ENCODE results near the gene PPP1R3E.

Gene PPP1R3E

GRCh38 chr14:23302290-23303225, at the start of gene PPP1R3E:
Gene PPP1R3E (minus strand): TSS chr14:23302859. CDS start chr14:23302576, 283 bp downstream.
- Histone ChIP-seq H3K9me3 (ENCODE audit: control insufficient read depth, low read length) (no peaks in the 10 kb centered on the region), H3K27me3 (ENCODE audit: control insufficient read depth, insufficient read depth, low read length) (no peaks in the 10 kb centered on the region), H3K9ac (ENCODE audit: low read length) (peak within 1 kb of the TSS; percentile 83), H3K4me1 (ENCODE audit: control insufficient read depth, insufficient read depth, low read length) (peaks cover 37% of the 10 kb centered on the region), H3K36me3 (ENCODE audit: control insufficient read depth, insufficient read depth, low read length) (no peaks in the 10 kb centered on the region), H3K4me3 (ENCODE audit: low read length) (peak within 1 kb of the TSS; percentile 56)

GRCh38 chr14:23351681-23352505, 49.2 kb upstream of the PPP1R3E start:
- no peaks in the 10 kb centered on the region for H3K36me3 ChIP-seq (ENCODE audit: control insufficient read depth, insufficient read depth, low read length)
- no peaks in the 10 kb centered on the region for H3K9me3 ChIP-seq (ENCODE audit: control insufficient read depth, low read length)
- peak overlapping the region; percentile 44 for H3K9ac ChIP-seq (ENCODE audit: low read length)
- no peak overlapping the region for H3K4me3 ChIP-seq (ENCODE audit: low read length)
- peaks cover 9% of the 10 kb centered on the region for H3K4me1 ChIP-seq (ENCODE audit: control insufficient read depth, insufficient read depth, low read length)
- peaks cover 35% of the 10 kb centered on the region for H3K27me3 ChIP-seq (ENCODE audit: control insufficient read depth, insufficient read depth, low read length)

DNA sequence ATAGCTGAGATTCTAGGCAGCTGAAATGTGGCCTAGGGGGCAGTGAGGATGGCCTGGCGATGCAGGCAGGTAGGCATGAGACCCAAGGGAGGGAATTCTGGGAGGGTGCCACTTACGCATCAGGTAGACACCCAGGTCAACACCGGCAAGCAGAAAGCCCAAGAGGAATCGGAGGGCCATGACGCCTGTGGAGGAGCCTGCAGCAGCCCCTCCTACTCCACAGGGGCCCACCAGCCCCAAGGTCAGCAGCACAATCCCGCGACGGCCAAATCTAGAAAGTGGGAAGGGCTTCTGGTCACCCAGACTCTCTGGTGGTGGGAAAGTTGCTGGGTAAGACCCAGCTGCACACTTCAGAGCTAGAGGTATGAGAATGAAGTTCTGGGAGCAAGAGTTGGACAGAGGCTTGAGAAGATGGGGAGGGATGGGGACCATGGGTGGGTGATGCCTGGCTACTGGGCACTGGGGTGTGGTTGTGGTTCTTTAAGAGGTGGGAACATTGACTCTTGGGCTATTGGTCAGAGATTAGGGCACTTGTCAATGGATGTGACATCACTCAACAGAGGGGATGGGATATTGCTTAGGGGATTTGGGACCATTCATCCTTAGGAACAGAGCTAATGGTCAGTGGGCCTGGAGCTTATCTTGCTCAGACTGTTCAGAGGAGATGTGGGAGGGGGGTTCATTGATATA, 46.6 kb upstream of the PPP1R3E start:
- Histone ChIP-seq H3K36me3 (ENCODE audit: control insufficient read depth, insufficient read depth, low read length) (no peaks in the 10 kb centered on the region), H3K9ac (ENCODE audit: low read length) (no peak overlapping the region), H3K27me3 (ENCODE audit: control insufficient read depth, insufficient read depth, low read length) (peaks cover 30% of the 10 kb centered on the region), H3K9me3 (ENCODE audit: control insufficient read depth, low read length) (no peaks in the 10 kb centered on the region), H3K4me1 (ENCODE audit: control insufficient read depth, insufficient read depth, low read length) (peaks cover 9% of the 10 kb centered on the region), H3K4me3 (ENCODE audit: low read length) (no peak overlapping the region)

DNA sequence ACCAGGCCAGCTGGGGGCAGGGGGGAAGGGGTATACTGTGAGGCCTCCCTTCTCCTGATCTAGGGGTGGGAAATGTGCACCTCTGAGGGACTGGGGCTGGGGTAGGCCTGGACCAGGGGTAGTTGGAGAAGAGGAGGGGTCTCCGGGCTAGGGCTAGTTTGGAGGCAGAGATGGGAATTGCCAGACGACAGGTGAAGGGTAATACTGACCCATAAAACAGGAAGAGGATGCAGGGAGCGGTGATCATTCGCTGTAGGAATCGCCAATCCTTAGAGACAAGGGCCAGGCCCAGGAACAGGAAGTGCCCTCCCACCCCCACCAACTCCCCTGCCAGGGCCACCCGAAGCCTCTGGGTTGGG, 45.6 kb upstream of the PPP1R3E start:
- H3K4me3 ChIP-seq (ENCODE audit: low read length): no peak overlapping the region
- H3K36me3 ChIP-seq (ENCODE audit: control insufficient read depth, insufficient read depth, low read length): no peaks in the 10 kb centered on the region
- H3K4me1 ChIP-seq (ENCODE audit: control insufficient read depth, insufficient read depth, low read length): peaks cover 9% of the 10 kb centered on the region
- peaks cover 28% of the 10 kb centered on the region for H3K27me3 ChIP-seq (ENCODE audit: control insufficient read depth, insufficient read depth, low read length)
- no peaks in the 10 kb centered on the region for H3K9me3 ChIP-seq (ENCODE audit: control insufficient read depth, low read length)
- no peak overlapping the region for H3K9ac ChIP-seq (ENCODE audit: low read length)

DNA sequence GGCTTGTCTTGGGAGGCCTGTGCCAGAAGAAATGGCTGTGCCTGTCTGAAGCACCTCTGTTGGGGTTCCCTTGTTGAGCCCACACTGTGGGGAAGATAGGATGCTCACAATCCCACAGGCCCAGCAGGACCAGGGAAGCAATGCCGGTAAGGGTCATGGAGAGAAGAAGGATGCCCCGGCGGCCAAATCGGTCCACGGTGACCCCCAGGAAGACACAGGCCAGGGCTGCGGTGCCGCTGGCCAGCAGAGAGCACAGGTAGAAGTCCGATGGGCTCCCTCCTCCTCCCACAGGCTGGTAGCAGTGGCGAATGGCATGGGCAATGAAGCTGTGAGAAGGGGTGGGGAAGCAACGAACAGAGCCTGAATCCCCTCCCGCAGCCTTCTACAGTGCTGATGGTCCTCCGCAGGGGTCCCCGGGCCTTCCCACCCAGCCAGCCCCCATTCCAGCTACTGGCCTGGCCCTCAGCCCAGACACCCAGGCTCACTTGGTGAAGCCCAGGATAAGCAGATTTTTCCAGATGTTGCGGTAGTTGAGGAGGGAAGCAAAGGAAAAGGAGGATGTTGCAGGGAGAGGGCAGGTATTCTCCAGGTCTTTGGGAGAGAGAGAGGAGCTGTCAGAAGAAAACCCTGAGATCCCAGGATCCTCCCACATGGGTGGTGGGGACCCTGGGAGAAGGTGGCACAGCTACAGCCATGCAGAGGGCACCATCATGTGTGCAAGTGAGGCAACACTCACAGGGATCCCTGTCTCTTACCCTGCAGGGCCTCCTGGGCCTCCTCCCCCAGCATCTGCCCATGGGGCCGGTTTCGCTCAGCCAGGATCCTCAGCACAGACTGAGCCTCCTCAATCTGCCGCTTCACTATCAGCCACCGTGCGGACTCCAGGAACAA, 45.0 kb upstream of the PPP1R3E start:
- H3K36me3 ChIP-seq (ENCODE audit: control insufficient read depth, insufficient read depth, low read length): no peaks in the 10 kb centered on the region
- H3K27me3 ChIP-seq (ENCODE audit: control insufficient read depth, insufficient read depth, low read length): peaks cover 22% of the 10 kb centered on the region
- no peaks in the 10 kb centered on the region for H3K9me3 ChIP-seq (ENCODE audit: control insufficient read depth, low read length)
- H3K4me3 ChIP-seq (ENCODE audit: low read length): no peak overlapping the region
- H3K4me1 ChIP-seq (ENCODE audit: control insufficient read depth, insufficient read depth, low read length): peaks cover 5% of the 10 kb centered on the region
- no peak overlapping the region for H3K9ac ChIP-seq (ENCODE audit: low read length)

GRCh38 chr14:23346693-23347405, 44.2 kb upstream of the PPP1R3E start:
- Histone ChIP-seq H3K4me1 (ENCODE audit: control insufficient read depth, insufficient read depth, low read length) (peaks cover 3% of the 10 kb centered on the region), H3K9me3 (ENCODE audit: control insufficient read depth, low read length) (no peaks in the 10 kb centered on the region), H3K4me3 (ENCODE audit: low read length) (no peak overlapping the region), H3K9ac (ENCODE audit: low read length) (no peak overlapping the region), H3K36me3 (ENCODE audit: control insufficient read depth, insufficient read depth, low read length) (no peaks in the 10 kb centered on the region), H3K27me3 (ENCODE audit: control insufficient read depth, insufficient read depth, low read length) (peaks cover 14% of the 10 kb centered on the region)

DNA sequence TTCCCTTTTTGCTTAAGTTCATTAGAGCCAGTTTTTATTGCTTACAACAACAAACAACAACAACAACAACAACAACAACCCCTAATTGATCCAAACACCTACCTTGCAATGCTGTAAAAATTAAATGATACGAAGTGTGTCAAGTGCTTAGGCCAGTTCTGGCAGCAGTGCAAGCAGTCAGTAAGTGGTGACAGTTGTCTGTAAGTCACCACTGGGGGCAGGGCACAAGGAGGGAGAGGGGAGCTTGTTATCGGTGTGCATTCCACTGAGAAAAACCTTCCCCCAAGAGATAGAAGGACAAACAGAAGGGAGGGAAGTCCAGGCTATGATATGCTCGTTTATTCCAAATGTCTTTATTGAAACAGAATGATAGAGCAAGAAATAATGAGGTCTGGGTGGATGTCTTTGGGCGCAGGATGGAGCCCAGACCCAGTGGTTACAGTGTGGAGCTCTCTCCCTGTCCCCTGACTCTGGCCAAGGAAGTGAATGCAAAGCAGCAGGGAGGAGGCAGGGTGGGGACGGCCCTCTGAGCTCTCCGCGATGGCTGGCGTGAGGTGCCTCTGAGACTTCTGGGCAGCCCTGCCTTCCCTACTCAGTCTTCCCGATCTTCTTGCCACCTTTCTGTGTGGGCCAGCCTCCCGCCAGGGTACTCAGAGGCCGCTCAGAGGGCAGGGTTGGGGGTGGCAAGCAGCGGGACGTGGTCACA, 43.5 kb upstream of the PPP1R3E start:
- Histone ChIP-seq H3K27me3 (ENCODE audit: control insufficient read depth, insufficient read depth, low read length) (peaks cover 6% of the 10 kb centered on the region), H3K9ac (ENCODE audit: low read length) (no peak overlapping the region), H3K4me3 (ENCODE audit: low read length) (no peak overlapping the region), H3K4me1 (ENCODE audit: control insufficient read depth, insufficient read depth, low read length) (no peaks in the 10 kb centered on the region), H3K9me3 (ENCODE audit: control insufficient read depth, low read length) (no peaks in the 10 kb centered on the region), H3K36me3 (ENCODE audit: control insufficient read depth, insufficient read depth, low read length) (no peaks in the 10 kb centered on the region)

DNA sequence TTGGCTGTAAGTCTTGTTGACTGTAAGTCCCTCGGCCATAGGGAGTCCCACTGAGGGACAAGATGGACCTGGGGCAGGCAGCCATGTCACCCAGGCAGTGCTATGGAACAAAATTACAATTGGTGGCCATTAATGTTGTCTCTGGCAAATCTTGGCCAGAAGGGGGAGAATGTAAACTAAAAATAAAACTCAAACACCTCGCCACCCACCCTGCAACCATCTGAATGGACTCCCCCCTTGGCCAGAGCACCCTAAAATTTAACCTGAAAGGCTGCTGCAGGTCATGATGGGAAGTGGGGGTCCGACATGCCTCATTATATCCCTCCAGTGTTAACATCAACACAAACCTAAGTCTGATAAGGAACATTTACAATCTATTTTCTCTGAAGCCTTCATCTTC, 41.8 kb upstream of the PPP1R3E start:
- Histone ChIP-seq H3K4me1 (ENCODE audit: control insufficient read depth, insufficient read depth, low read length) (no peaks in the 10 kb centered on the region), H3K36me3 (ENCODE audit: control insufficient read depth, insufficient read depth, low read length) (no peaks in the 10 kb centered on the region), H3K9ac (ENCODE audit: low read length) (no peak overlapping the region), H3K9me3 (ENCODE audit: control insufficient read depth, low read length) (no peaks in the 10 kb centered on the region), H3K4me3 (ENCODE audit: low read length) (no peak overlapping the region), H3K27me3 (ENCODE audit: control insufficient read depth, insufficient read depth, low read length) (no peaks in the 10 kb centered on the region)

- no peaks in the 10 kb centered on the region for H3K4me1 ChIP-seq (ENCODE audit: control insufficient read depth, insufficient read depth, low read length)
- H3K4me3 ChIP-seq (ENCODE audit: low read length): no peak overlapping the region
- no peaks in the 10 kb centered on the region for H3K9me3 ChIP-seq (ENCODE audit: control insufficient read depth, low read length)
- H3K36me3 ChIP-seq (ENCODE audit: control insufficient read depth, insufficient read depth, low read length): no peaks in the 10 kb centered on the region
- no peak overlapping the region for H3K9ac ChIP-seq (ENCODE audit: low read length)
- H3K27me3 ChIP-seq (ENCODE audit: control insufficient read depth, insufficient read depth, low read length): no peaks in the 10 kb centered on the region
Observed at GRCh38 chr14:23339506-23340268, 37.0 kb upstream of the PPP1R3E start.

DNA sequence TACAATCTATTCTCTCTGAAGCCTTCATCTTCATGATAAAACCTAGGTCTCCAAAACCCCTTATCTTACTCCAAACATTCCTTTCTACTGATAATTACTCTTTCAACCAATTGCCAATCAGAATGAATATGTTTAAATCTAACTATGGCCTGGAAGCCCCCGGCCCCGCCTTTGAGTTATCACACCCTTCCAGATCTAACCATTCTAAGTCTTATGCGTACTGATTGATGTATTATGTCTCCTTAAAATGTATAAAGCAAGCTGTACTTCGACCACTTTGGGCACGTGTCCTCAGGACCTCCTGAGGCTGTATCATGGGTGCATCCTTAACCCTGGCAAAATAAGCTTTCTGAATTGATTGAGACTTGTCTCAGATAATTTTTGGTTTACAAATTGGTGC, 33.0 kb upstream of the PPP1R3E start:
- Histone ChIP-seq H3K4me1 (ENCODE audit: control insufficient read depth, insufficient read depth, low read length) (no peaks in the 10 kb centered on the region), H3K27me3 (ENCODE audit: control insufficient read depth, insufficient read depth, low read length) (no peaks in the 10 kb centered on the region), H3K4me3 (ENCODE audit: low read length) (no peak overlapping the region), H3K36me3 (ENCODE audit: control insufficient read depth, insufficient read depth, low read length) (no peaks in the 10 kb centered on the region), H3K9me3 (ENCODE audit: control insufficient read depth, low read length) (no peaks in the 10 kb centered on the region), H3K9ac (ENCODE audit: low read length) (no peak overlapping the region)

All from mucosa of stomach (tissue), 1 donor.